GM19467 (cell line): Measurements from ENCODE around the gene RBM45.

Experiments used
- ATAC-seq: cut with Tn5 transposase; IDR thresholded peaks from one replicate; pipeline ENCODE4 v1.9.1; 2021; ENCODE audit warnings: mild to moderate bottlenecking, moderate library complexity; ENCODE audit not compliant: unreplicated experiment

RBM45 gene

DNA sequence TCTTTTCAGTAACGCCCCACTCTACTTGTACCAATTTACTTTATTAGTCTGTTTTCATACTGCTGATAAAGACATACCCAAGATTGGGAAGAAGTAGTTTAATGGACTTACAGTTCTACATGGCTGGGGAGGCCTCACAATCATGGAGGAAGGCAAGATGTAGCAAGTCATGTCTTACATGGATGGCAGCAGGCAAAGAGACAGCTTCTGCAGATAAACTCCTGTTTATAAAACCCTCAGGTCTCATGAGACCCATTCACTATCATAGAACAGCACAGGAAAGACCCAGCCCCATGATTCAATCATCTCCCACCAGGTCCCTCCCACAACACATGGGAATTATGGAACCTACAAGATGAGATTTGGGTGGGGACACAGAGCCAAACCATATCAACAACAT, 43.3 kb downstream of the RBM45 start:
- no peak for ATAC-seq

DNA sequence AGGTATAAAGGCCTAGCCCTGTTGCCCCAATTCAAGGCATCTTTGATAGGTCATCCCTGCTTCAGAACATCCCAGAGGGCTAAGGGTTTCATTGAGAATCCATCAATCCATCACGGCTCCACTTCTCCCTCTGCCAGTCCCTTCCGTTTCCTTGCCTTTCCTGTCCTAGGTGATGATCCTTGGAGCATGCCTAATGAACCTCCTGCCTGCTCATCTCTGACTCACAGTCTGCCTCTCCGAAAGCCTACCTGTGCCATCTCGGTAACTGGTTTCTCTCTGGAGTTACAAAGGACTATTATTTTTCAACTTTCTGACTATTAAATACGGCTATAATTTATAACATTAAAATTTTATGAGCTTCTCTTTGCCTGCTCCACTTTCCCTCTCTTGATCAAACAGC, 45.3 kb downstream of the RBM45 start:
- ATAC-seq: no peak

DNA sequence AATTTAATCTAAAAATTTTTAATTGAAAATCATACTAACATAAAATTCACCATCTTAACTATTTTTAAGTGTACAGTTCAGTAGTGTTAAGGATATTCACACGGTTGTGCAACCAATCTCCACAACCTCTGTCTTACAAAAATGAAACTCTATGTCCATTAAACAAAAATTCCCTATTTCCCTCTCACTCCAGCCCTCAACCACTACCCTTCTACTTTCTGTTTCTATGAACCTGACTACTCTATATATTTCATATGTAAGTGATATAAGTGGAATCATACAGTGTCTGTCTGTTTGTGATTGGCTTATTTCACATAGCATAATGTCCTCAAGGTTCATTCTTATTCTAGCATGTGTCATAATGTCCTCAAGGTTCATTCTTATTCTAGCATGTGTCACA, 47.7 kb downstream of the RBM45 start:
- ATAC-seq: no peak

DNA sequence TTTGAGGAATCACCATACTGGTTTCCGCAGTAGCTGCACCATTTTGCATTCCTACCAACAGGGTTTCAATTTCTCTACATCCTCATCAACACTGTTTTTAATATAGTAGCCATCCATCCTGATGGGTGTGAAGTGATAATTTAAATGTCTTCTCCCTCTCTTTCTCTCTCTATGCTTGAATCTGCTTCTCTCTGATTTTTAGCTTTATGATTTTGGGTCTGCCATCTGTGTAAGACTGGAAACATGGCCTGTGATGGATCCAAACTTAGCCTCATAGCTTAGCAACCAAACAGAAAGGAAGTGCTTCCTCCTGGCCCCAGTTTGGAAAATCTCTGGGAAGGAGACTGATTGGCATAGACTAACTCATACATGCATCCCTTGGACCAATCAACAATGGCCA, 48.4 kb downstream of the RBM45 start:
- ATAC-seq: no peak

DNA sequence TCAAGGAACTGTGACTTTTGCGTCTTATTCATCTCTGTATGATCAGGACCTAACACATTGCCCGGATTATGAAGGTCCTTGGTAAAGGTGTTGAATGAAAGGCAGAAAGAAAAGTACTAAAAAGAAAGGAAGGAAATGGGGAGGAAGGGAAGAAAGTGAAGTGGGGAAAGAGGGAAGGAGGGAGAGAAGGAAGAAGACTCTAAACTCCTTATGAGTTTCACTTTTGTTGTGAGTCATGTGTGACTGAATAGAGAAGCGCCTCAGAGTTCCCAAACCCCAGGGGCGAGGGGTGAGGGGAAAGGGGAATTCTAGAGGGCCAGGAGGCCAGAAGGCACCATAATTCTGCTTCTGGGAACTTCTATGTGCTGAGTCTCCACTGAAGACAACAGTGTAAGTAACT, 51.2 kb downstream of the RBM45 start:
- no peak for ATAC-seq

DNA sequence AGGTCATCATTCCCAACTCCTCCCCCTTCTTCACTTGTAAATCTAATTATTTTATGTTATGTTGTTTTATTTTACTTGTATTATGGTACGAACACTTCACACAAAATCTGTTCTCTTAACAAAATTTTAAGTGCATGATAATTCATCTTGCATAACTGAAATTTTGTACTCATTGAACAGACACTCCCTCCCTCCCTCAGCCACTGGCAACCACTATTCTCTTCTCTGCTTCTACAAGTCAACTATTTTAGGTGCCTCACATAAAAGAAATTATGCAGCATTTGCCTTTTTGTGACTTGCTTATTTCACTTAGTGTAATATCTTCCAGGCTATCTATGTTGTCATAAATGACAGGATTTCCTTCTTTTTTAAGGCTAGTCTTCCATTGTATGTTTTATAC, 51.7 kb downstream of the RBM45 start:
- ATAC-seq: no peak

DNA sequence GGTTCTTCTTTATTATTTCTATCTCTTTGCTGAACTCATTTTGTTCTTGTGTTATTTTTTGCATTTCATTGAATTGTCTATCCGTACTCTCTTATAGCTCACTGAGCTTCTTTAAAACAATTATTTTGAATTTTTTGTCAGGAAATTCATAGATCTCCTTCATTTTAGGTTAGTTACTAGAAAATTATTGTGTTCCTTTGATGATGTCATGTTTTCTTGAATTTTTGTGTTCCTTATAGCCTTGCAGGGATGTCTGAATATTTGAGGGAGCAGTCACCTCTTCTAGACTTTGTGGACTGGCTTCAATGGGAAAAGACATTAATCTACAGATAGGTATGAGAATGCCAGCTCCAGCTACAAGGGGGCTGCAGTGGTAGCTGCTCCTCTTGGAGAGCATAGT, 61.4 kb downstream of the RBM45 start:
- ATAC-seq: no peak

DNA sequence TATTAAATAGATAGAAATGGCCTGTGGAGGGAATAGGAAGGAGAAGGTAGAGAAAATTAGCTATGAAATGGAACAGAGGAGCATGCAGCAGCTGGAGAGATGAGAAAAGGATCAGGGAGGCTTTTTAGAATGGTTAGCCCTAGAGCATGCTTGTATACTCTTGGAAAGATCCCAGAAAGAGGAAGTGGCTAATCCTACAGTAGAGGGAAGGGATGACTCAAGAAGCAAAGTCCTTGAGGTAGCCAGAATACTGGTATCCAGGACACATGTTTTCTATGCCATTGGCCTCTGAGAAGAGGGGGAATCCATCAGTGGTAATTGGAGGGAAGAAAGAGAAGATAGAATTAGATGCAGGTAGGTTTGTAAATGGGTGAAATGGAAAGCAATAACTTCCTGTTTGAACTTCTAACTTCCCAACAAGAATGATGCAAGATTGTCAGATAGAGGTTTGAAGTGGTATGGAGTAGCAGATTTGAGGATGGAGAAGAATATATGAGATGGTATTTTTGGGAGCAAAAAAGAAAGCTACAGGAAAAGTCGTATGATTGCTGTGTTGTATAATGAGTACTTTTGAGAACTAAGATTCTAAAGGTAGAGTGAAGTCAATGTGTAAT, 64.9 kb downstream of the RBM45 start:
- ATAC-seq: no peak
